NCI-H2107 treated with DMSO at 0.1 percent for 48 hours (cell line): ENCODE results near the gene TRIO.
A peak's percentile ranks its signal among the peaks of the same experiment; 100 is the strongest.

Experiments
- DNase-seq: peaks from one replicate; lab custom pipeline; 2025; ENCODE audit not compliant: unreplicated experiment; lab: John Stamatoyannopoulos, UW

TRIO gene

GRCh38 chr5:14445013-14445412 lies 301.9 kb downstream of the TRIO start:
- DNase-seq: no peak

- DNase-seq: peak; percentile 66
Observed at GRCh38 chr5:14445576-14446290, 302.6 kb downstream of the TRIO start.

GRCh38 chr5:14447958-14448911 lies 305.1 kb downstream of the TRIO start:
- peak; percentile 34 for DNase-seq

- DNase-seq: no peak
Observed at GRCh38 chr5:14449052-14449661, 306.0 kb downstream of the TRIO start.

GRCh38 chr5:14450018-14450524 lies 306.9 kb downstream of the TRIO start:
- DNase-seq: no peak

- no peak for DNase-seq
Observed at GRCh38 chr5:14450742-14451141, 307.6 kb downstream of the TRIO start.

- DNase-seq: no peak
Observed at GRCh38 chr5:14451871-14452270, 308.7 kb downstream of the TRIO start.

GRCh38 chr5:14452685-14453454 lies 309.7 kb downstream of the TRIO start:
- no peak for DNase-seq

GRCh38 chr5:14453481-14453880 lies 310.3 kb downstream of the TRIO start:
- no peak for DNase-seq

- no peak for DNase-seq
Observed at GRCh38 chr5:14455814-14456321, 312.7 kb downstream of the TRIO start.

- DNase-seq: peak; percentile 68
Observed at GRCh38 chr5:14457476-14457875, 314.3 kb downstream of the TRIO start.

- peak; percentile 48 for DNase-seq
Observed at GRCh38 chr5:14458414-14458813, 315.3 kb downstream of the TRIO start.

GRCh38 chr5:14460844-14461398 lies 317.8 kb downstream of the TRIO start:
- no peak for DNase-seq

GRCh38 chr5:14462681-14463080 lies 319.5 kb downstream of the TRIO start:
- DNase-seq: no peak

- DNase-seq: no peak
Observed at GRCh38 chr5:14463629-14464028, 320.5 kb downstream of the TRIO start.

- DNase-seq: no peak
Observed at GRCh38 chr5:14464096-14464495, 321.0 kb downstream of the TRIO start.

- DNase-seq: peak; percentile 51
Observed at GRCh38 chr5:14464671-14465070, 321.5 kb downstream of the TRIO start.

GRCh38 chr5:14465116-14465515 lies 322.0 kb downstream of the TRIO start:
- DNase-seq: no peak

- DNase-seq: no peak
Observed at GRCh38 chr5:14465776-14466175, 322.6 kb downstream of the TRIO start.

GRCh38 chr5:14467251-14467650 lies 324.1 kb downstream of the TRIO start:
- no peak for DNase-seq
